Endometrial microvascular endothelial cells (primary cell): ENCODE measurements around the gene IVL. TPM values are rescaled to one million over a fixed set of nuclear protein-coding genes. Genes with fewer than 3 reads are reported as not detected.

Source experiments
- in situ Hi-C: cut with HindIII; loops from 2 replicates; pipeline ENCODE4 v1.10.0; 2017; ENCODE audit warnings: low sequenced_read_pairs, low pct_unique_long_range_greater_than_20kb; ENCODE audit errors: inconsistent ontology term
- total RNA-seq: library from RNA; depleted of rRNA; stranded (reverse); fragments of >200 nt; gene quantifications from one replicate; pipeline ENCODE4 v1.2.3, GENCODE V29; 2015; ENCODE audit errors: inconsistent ontology term

IVL gene
- total RNA-seq, 1 donor from 2014 or later = not detected

DNA sequence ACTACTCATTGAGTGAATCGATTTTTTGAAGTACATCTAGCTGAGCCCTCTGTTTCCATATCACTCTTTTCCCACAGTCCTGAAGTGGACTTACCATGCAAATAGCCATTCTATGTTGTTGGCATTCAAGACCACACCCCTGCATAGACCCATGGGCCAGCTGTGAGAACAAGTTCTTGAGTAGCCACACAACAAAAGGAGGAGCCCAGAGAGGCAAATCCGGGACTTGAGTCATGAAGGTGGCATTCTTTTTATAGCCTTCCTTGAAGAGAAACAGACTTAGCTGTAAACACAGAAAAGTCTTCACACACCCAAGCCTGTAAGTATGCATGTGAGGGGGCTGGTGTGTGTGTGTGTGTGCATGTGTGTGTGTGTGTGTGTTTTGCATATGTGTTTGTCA is 24.9 kb downstream of the IVL start:
- in situ Hi-C loops = no loop called here

DNA sequence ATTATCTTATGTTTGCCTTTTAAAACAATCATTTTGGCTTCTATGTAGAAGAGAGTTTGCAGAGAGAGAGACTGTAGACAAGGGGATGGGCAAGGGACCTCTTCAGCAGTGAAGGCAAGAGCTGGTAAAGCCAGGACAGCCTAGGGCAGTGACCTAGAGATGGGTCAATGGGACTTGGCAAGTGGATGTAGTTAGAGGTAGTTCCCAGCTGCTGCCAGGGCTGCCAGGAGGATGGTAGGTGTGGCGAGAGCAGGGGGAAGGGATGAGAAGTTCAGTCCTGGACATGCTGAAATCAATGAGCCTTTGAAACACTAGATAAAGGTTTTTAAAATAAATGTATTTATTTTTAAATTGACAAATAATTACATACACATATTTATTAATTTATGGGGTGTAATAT is 32.3 kb downstream of the IVL start:
- in situ Hi-C loops = no loop called here

DNA sequence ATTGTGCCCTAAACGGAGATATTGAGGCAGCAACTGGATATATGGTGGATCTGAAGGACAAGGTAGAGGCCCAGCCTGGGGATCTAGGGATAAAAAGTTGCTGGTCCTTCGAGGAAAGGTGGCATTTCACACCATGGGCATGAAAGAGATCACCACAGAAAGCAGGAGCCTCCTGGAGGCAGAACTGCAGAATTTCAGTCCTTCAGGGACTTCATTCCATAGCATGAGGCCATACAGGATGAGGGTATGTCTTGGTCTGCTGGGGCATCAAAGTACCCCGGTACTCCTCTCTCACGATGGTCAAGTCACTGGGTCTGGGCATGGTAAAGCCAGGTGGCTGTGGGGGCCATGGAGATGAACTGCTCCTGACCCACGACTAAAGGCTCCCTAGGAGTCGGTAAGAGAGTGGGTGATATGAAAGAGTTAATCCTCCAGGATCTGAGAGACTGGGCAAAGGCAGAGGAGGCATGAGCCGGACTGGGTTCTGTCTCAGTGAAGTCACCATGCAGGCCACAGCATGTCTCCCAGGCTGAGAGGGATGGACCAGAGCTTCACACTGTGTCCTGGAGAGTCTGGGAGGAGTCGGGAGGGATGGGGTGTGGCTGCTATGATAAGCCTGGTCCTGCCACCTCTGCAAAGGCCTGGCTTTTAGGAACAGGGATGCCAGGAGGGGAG is 32.8 kb downstream of the IVL start:
- in situ Hi-C loops = no loop called here

DNA sequence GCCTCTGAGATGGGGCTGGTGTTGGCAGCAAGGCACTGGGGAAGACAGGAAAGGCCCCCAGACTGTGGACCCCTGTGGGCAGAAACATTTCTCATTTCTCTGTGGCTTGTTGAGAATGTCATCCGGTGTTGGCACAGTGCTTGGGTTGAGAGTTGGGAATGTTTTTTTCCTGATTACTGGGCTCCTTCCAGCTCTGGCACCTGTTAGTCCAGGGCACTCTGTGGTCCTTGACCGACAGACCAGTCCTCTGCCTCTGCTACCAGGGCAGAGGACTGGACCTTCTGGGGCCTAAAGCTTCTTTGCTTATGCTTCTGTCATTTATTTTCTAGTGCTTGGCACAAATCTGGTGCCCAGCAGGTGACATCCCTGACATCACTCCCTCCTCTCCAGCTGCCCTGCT is 33.8 kb downstream of the IVL start:
- in situ Hi-C loops = no loop called here

DNA sequence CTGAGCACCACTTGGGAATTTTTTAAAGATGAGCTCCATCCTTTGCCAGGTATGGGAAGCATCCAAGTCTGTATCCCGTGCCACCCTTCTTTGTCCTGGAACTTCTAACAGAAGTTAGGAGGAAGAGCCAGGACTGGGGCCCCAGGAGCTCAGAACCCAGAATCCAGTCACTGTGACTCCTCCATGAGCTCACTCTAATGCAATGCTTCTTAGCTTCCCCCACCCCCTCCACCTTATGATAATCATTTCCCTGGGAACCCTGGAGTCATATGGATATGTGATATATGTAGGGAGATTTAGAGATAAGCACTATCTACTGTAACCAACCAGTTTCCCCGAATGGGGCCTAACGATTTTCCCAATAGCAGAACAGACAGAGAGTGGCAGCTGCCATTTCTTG is 37.9 kb downstream of the IVL start:
- in situ Hi-C loops = no loop called here

DNA sequence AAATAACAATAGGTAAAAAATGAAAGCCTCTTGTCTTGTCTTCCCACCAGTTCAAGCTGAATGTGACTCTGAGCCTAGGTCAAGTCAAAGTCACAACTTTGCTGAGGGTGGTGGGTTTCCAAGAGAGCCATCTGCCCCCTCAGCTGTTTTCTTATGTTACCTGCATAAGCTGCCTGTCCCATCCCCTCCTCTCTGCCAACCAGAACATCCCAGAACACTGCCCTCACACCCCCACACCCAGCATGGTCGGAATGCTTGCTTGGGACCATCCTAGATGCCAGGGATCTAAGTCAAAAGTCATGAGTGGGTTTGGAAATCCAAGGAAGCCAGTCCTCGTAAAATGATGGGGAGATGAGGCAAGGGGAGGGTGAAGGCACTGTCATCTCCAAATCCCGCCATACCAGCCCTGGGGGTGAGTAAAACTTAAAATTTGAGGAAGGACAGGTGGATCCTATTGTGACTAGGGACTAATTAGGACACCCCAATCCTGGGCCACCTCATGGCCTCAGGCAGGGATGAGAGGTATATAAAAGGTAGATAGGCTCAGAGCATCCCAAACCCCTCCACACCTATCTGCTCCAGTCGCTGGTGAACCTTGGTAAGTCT is 38.4 kb downstream of the IVL start, which contains the start of gene SPRR5:
SPRR5 (plus strand) TSS at position 556 of the 606 bp plus-strand sequence. CDS start 1,349 bp downstream, outside the sequence.
- in situ Hi-C loops = no loop called here

DNA sequence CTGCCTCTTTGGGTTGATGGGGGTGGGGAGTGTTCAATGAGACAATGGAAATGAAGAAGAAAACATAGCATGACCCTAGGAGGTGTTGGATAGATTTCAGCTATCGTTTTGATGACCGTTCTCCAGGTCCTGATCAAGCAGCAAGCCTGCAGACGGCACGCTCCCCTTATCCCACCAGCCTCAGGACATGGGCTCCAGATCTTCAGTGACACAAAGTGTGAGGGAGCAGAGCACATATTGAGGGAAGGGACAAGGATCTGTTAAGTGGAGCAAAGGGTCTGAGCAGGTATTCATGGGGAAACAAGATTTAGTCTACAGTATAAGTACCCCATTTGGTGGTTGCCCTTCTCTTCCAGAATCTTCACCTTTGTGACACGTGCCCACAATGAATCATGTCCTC is 43.4 kb downstream of the IVL start:
- in situ Hi-C loops = no loop called here

DNA sequence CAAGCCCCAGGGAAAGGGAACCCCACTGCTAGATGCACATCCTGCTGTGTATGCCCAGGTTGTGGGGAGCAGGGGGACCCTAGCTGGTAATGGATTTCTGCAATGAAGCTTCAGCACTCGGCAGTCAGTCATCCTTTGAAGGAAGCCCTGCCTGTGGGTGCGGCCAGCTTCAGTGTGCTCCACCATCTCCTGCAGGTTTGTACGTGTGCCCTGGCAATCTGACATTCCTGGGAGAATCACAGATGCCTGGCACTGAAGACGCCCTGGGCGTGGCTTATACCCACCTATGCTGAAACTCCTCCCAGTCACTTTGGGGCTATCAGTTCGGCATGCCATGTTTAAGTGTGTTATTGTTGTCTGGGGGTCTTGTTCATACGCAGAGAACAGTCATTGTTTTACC is 45.4 kb downstream of the IVL start:
- in situ Hi-C loops = no loop called here

DNA sequence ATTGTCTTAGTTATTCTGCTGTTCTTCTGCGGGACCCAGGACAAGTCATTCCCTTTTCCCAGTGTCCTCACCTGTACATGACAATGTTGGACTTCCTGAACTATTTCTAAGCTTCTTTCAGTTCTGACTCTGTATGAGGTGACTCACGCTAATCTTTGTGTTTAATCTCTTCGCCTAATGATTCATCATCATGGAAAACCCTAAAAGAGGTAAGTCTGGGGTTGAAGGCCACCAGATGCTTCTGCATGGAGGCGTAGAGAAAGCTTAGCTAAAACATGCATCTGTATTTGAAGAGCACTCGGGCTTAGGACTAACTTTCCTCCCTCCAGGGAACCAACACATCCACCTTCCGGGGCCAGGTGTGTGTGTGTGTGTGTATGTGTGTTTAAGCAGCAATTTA is 46.1 kb downstream of the IVL start:
- in situ Hi-C loops = no loop called here

DNA sequence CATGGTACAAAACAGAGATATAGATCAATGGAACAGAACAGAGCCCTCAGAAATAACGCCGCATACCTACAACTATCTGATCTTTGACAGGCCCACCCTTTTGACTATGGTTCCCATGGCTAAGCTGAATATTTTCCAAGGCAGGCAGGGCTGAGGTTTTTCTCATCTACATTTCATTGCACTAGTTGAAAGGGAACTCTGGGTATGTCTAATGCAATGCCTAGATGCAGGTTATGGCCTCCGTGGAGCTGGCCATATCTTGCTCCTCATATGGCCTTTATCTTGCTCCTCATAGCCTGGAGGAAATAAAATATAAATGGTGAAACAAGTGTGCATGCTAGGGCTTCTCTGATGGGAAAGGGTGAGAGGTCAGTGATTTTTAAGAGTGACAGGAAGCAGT is 49.2 kb downstream of the IVL start:
- in situ Hi-C loops = no loop called here

DNA sequence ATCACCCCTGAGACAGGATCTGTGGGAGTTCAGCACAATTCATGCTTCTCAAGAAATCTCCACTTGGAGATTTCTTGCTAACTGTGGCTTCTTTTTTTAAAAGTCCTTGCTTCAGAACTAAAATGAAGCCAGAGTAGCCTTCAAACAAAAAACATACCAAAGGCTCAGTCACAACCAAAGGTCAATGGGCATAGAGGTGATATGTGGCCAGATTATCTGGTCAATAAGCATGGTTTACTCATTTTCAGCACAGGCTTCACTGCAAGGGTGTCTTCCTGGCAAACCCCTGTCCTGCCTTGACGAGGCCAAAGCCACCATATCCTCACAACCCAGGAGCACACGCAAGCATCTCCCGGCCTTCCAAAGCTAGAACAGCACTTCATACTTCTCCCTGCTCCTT is 50.9 kb downstream of the IVL start:
- in situ Hi-C loops = no loop called here

DNA sequence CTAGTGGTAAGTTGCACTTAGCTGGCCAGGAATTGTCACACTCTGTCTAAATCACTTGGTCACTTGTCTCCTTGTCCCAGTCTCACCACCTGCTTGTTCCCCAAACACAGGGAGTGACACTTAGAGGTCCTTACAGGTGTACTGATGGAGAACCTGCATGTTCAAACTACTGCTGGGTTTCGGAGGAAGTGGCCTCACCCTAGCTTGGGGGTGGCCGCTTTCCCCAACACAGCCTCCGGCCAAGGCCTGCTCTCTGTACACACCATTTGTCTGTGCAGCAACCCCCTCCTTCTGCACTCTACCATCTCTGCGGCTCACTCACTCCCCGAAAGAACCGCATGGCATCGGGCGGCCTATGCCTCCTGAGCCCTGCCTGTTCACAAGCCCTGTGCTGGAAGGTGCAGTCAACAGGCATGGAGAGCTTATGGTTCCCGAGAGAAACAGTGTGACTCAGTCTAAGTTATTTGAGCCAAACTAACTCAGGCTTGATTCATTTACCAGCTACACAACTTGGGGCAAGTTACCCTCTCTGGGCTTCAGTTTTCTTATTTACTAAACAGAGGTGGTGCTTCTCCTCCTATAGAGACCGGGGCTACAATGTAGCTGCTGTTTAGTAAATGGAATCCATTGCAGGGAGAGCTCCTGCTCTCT is 51.6 kb downstream of the IVL start:
- in situ Hi-C loops = no loop called here

DNA sequence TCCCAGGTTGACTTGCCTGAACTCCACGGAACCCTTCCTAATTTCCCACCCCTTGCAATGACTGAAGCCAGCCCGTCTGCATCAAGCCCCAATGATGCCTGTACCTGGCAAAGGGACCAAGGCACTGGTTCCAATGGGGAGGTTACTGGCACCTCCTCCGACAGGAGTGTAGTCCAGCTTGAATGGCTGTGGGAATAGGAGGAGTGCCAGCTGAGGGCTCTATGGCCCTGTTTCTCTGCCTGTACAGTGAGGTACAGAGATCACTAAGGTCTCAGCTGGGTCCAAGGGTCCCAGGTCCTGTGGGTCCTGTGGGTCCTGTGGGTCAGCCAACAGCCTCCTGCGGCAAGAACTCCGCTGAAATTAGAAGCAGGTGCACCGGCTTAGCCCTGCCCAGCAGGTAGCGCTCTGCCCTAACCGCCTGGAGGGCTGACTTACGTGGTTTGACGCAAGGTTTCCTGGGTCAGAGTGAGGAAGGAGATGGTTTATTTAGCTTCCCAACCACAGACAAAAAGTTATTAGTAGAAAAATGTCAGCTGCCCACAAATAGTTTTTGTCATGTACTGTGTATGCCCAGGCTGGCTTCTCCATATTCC is 52.2 kb downstream of the IVL start:
- in situ Hi-C loops = no loop called here

Other genes starting within 250 kb of the IVL start
- not detected for gene LCE2D, start 245.2 kb upstream of the IVL start, total RNA-seq
- gene LCE2C, start 233.3 kb upstream of the IVL start, total RNA-seq = not detected
- not detected for gene LCE2B, start 222.4 kb upstream of the IVL start, total RNA-seq
- gene LCE2A, start 210.2 kb upstream of the IVL start, total RNA-seq = not detected
- gene LCE4A, start 200.4 kb upstream of the IVL start, total RNA-seq = not detected
- gene KPRP, start 150.5 kb upstream of the IVL start, total RNA-seq = not detected
- not detected for gene LCE1F, start 133.4 kb upstream of the IVL start, total RNA-seq
- gene LCE1E, start 122.3 kb upstream of the IVL start, total RNA-seq = not detected
- not detected for gene LCE1D, start 111.8 kb upstream of the IVL start, total RNA-seq
- not detected for gene LCE1C, start 101.9 kb upstream of the IVL start, total RNA-seq
- gene LCE1B, start 96.6 kb upstream of the IVL start, total RNA-seq = not detected
- gene LCE1A, start 81.1 kb upstream of the IVL start, total RNA-seq = not detected
- not detected for gene LCE6A, start 65.7 kb upstream of the IVL start, total RNA-seq
- gene LCE7A, start 48.5 kb upstream of the IVL start, total RNA-seq = not detected
- not detected for gene SMCP, start 30.2 kb upstream of the IVL start, total RNA-seq
- gene SPRR5, start 38.7 kb downstream of the IVL start, total RNA-seq = not detected
- not detected for gene SPRR4, start 62.1 kb downstream of the IVL start, total RNA-seq
- gene SPRR1A, start 75.5 kb downstream of the IVL start, total RNA-seq = not detected
- not detected for gene SPRR3, start 93.2 kb downstream of the IVL start, total RNA-seq
- not detected for gene SPRR1B, start 122.7 kb downstream of the IVL start, total RNA-seq
- gene SPRR2D, start 132.6 kb downstream of the IVL start, total RNA-seq = not detected
- not detected for gene SPRR2A, start 149.0 kb downstream of the IVL start, total RNA-seq
- not detected for gene SPRR2B, start 163.1 kb downstream of the IVL start, total RNA-seq
- gene SPRR2E, start 186.0 kb downstream of the IVL start, total RNA-seq = not detected
- not detected for gene SPRR2F, start 205.0 kb downstream of the IVL start, total RNA-seq
- not detected for gene SPRR2G, start 242.3 kb downstream of the IVL start, total RNA-seq